K562 (cell line): ENCODE results near the gene EEF2. TPM values are rescaled to one million over a fixed set of nuclear protein-coding genes. Genes with fewer than 3 reads are reported as not detected.

Experiments used
- EGR1 ChIP-seq: fragments of 450-650 bp; conservative IDR thresholded peaks from 2 replicates; pipeline ENCODE4 v1.6.1; 2017; ENCODE audit warnings: mild to moderate bottlenecking
- ETV5 ChIP-seq: sonication (generic); formaldehyde crosslinking; IDR thresholded peaks from 2 replicates; pipeline ENCODE4 v1.4.0; 2020; ENCODE audit warnings: low read depth, mild to moderate bottlenecking, missing genetic modification reagents
- GTF2E2 ChIP-seq: fragments of 200-800 bp; sonication (Bioruptor generic); IDR thresholded peaks from 2 replicates; pipeline ENCODE4 v1.6.1; 2016; ENCODE audit warnings: missing genetic modification characterization, missing compliant biosample characterization
- L3MBTL2 ChIP-seq: fragments of 450-650 bp; IDR thresholded peaks from 2 replicates; pipeline ENCODE4 v1.6.1; 2016; ENCODE audit warnings: mild to moderate bottlenecking, moderate library complexity
- MGA ChIP-seq: fragments of 450-650 bp; IDR thresholded peaks from 2 replicates; pipeline ENCODE4 v1.6.1; 2016; ENCODE audit warnings: mild to moderate bottlenecking, moderate library complexity
- PML ChIP-seq: IDR thresholded peaks from 2 replicates; pipeline ENCODE4 v1.6.1; 2012; ENCODE audit warnings: low read length, inconsistent platforms
- POLR2B ChIP-seq: fragments of 450-650 bp; IDR thresholded peaks from 2 replicates; pipeline ENCODE4 v1.6.1; 2018; ENCODE audit warnings: low read depth; ENCODE audit not compliant: partially characterized antibody
- RCOR1 ChIP-seq, 2 experiments: IDR thresholded peaks; 2 replicates each; pipeline ENCODE4 v1.6.1; 2012; ENCODE audit warnings: low read depth in 2 of 2, low read length in 2 of 2, borderline replicate concordance in 1 of 2, improper control_type of control experiment in 1 of 2
- SPI1 ChIP-seq: IDR thresholded peaks from 2 replicates; pipeline ENCODE4 v1.6.1; 2011; ENCODE audit warnings: low read depth, low read length, control low read depth, borderline replicate concordance
- SRF ChIP-seq, 2 experiments: fragments of 250-450, 450-650 bp in 1 of 2; sonication (Bioruptor Pico) in 1 of 2; sonication (generic) in 1 of 2; formaldehyde crosslinking; IDR thresholded peaks; 2 replicates each; pipeline versions ENCODE4 v1.5.0 to v1.5.1; 2020 to 2022; ENCODE audit warnings: mild to moderate bottlenecking in 1 of 2, missing genetic modification reagents in 1 of 2
- ZBTB5 ChIP-seq: fragments of 450-650 bp; IDR thresholded peaks from 2 replicates; pipeline ENCODE4 v1.6.1; 2017; ENCODE audit warnings: antibody characterized with exemption
- ZNF263 ChIP-seq: sonication (generic); formaldehyde crosslinking; IDR thresholded peaks from 2 replicates; pipeline ENCODE4 v1.8.0; 2022; ENCODE audit warnings: mild to moderate bottlenecking, missing genetic modification reagents, borderline replicate concordance
- ZNF431 ChIP-seq: sonication (generic); formaldehyde crosslinking; IDR thresholded peaks from 2 replicates; pipeline ENCODE4 v1.8.0; 2022; ENCODE audit warnings: mild to moderate bottlenecking, missing genetic modification reagents
- polyA plus RNA-seq, 8 experiments: library from polyadenylated mRNA; depleted of rRNA in 4 of 8; stranded (reverse) in 5 of 8; unstranded in 3 of 8; fragments of >200 nt; fragmentation: Nextera tagmentation in 2 of 8; fragmentation: Illumina TruSeq in 1 of 8; extraction: Ambion mirVana in 2 of 8; extraction: Trizol in 1 of 8; gene quantifications; 2 replicates each; pipeline versions ENCODE4 v1.2.1 to v1.2.3, GENCODE V29; 2011 to 2014; ENCODE audit warnings: inconsistent platforms in 1 of 8, missing spikeins in 1 of 8
- total RNA-seq, 7 experiments: library from RNA; depleted of rRNA in 6 of 7; stranded (reverse); fragments of >200 nt in 6 of 7; fragmentation: Illumina TruSeq in 2 of 7; extraction: Trizol in 2 of 7; gene quantifications; 2 replicates each; pipeline versions ENCODE4 v1.2.1 to v1.2.3, GENCODE V29; 2011 to 2021; ENCODE audit warnings: low replicate concordance in 1 of 7

EEF2 gene
- total and polyA plus RNA-seq, 9 of the 15 experiments (the other 6 are each of a cell fraction or from before 2014, with no cell fraction given), result 372 to 3,003 (median 1,453) TPM

GRCh38 chr19:3950871-3951861 is 34.1 kb downstream of the EEF2 start (continued):
- TF ChIP-seq ZBTB5 (no peak), RCOR1 (IDR thresholded peaks at IDR 0.05; ENCODE audit: borderline replicate concordance in 1 of 2, low read depth in 2 of 2, low read length in 2 of 2) (peak in 1 of 2 experiments; percentile 64; a peak in 2 of 4 replicates), ZNF263 (CRISPR knock-in tag) (peak; percentile 98), MGA (peak; percentile 97), ETV5 (CRISPR knock-in tag) (0 out of 2 replicates have a peak, but pooled peaks have one; percentile 29), L3MBTL2 (peak; percentile 90), EGR1 (peak; percentile 38), SPI1 (no peak), SRF (CRISPR knock-in tag; IDR thresholded peaks at IDR 0.05) (peak in 1 of 2 experiments; percentile 70; a peak in 2 of 4 replicates), POLR2B (peak; percentile 39), PML (0 out of 2 replicates have a peak, but pooled peaks have one; percentile 36), GTF2E2 (tag) (no peak), ZNF431 (CRISPR knock-in tag) (peak; percentile 38; the same call in 1 of the 2 replicates)
